BLaER1 treated with 17β-estradiol and CSF1 and Interleukin-3, amounts not matched to agents 10 nM and 100 nM (cell line): ENCODE data around the gene MAD2L1BP.

ENCODE experiments used
- H3K27ac ChIP-seq, 11 experiments: shearing (Covaris generic); formaldehyde crosslinking; 2 replicates each; pipeline ENCODE4 v1.8.1; 2022
- H3K27me3 ChIP-seq, 11 experiments: shearing (Covaris generic); formaldehyde crosslinking; 2 replicates each; pipeline ENCODE4 v1.8.1; 2022
- H3K36me3 ChIP-seq, 11 experiments: shearing (Covaris generic); formaldehyde crosslinking; 2 replicates each; pipeline ENCODE4 v1.8.1; 2022
- H3K4me1 ChIP-seq, 10 experiments: shearing (Covaris generic); formaldehyde crosslinking; 2 replicates each; pipeline ENCODE4 v1.8.1; 2022
- H3K4me2 ChIP-seq, 11 experiments: shearing (Covaris generic); formaldehyde crosslinking; 2 replicates each; pipeline ENCODE4 v1.8.1; 2022
- H3K4me3 ChIP-seq, 10 experiments: shearing (Covaris generic); formaldehyde crosslinking; 2 replicates each; pipeline ENCODE4 v1.8.1; 2022
- H3K9ac ChIP-seq, 11 experiments: shearing (Covaris generic); formaldehyde crosslinking; 2 replicates each; pipeline ENCODE4 v1.8.1; 2022
- H3K9me3 ChIP-seq, 11 experiments: shearing (Covaris generic); formaldehyde crosslinking; replicated peaks in 1 of 11; 2 replicates each; pipeline ENCODE4 v1.8.1; 2022
- H4K20me1 ChIP-seq, 11 experiments: shearing (Covaris generic); formaldehyde crosslinking; 2 replicates each; pipeline ENCODE4 v1.8.1; 2022
- Cebpa-rat ChIP-seq, 11 experiments: shearing (Covaris generic); IDR thresholded peaks; 2 replicates each; pipeline ENCODE4 v1.8.1; 2022

Gene MAD2L1BP

GRCh38 chr6:43623880-43624785 lies 11.5 kb upstream of the MAD2L1BP start:
- Histone ChIP-seq H4K20me1 (peaks cover 0 to 72% (median 15%) of the 10 kb centered on the region in 11 experiments; a peak in 11 of 22 replicates), H3K9ac (no peak overlapping the region; a peak in 1 of 22 replicates), H3K36me3 (peaks cover 69 to 78% (median 74%) of the 10 kb centered on the region in 11 experiments), H3K4me1 (peaks cover 22 to 52% (median 26%) of the 10 kb centered on the region in 10 experiments), H3K4me3 (no peak overlapping the region), H3K27ac (no peak overlapping the region), H3K9me3 (no peaks in the 10 kb centered on the region), H3K27me3 (no peaks in the 10 kb centered on the region), H3K4me2 (no peak overlapping the region)
- TF ChIP-seq Cebpa-rat (IDR thresholded peaks at IDR 0.05) = no peak

GRCh38 chr6:43624786-43625288 lies 10.8 kb upstream of the MAD2L1BP start:
- H3K27me3 ChIP-seq = no peaks in the 10 kb centered on the region
- peaks cover 0 to 71% (median 15%) of the 10 kb centered on the region in 11 experiments; a peak in 11 of 22 replicates for H4K20me1 ChIP-seq
- peaks cover 22 to 45% (median 26%) of the 10 kb centered on the region in 10 experiments for H3K4me1 ChIP-seq
- no peak overlapping the region for H3K27ac ChIP-seq
- no peak overlapping the region for H3K4me2 ChIP-seq
- H3K36me3 ChIP-seq = peaks cover 64 to 71% (median 68%) of the 10 kb centered on the region in 11 experiments
- no peak overlapping the region for H3K9ac ChIP-seq
- H3K9me3 ChIP-seq = no peaks in the 10 kb centered on the region
- TF ChIP-seq Cebpa-rat (IDR thresholded peaks at IDR 0.05) = no peak
- H3K4me3 ChIP-seq = no peak overlapping the region

GRCh38 chr6:43625393-43625992 lies 10.1 kb upstream of the MAD2L1BP start:
- Histone ChIP-seq H3K4me3 (no peak overlapping the region), H3K4me1 (peaks cover 27 to 42% (median 30%) of the 10 kb centered on the region in 10 experiments), H3K4me2 (0 out of 22 replicates have a peak overlapping the region, but pooled peaks of 2 of the 11 experiments have one; percentile 92), H3K9me3 (no peaks in the 10 kb centered on the region), H4K20me1 (peaks cover 0 to 69% (median 15%) of the 10 kb centered on the region in 11 experiments; a peak in 11 of 22 replicates), H3K27me3 (no peaks in the 10 kb centered on the region), H3K36me3 (peaks cover 57 to 65% (median 61%) of the 10 kb centered on the region in 11 experiments), H3K27ac (peak overlapping the region in 2 of 11 experiments; percentile 96; a peak in 3 of 22 replicates), H3K9ac (no peak overlapping the region)
- TF ChIP-seq Cebpa-rat (IDR thresholded peaks at IDR 0.05) = no peak

GRCh38 chr6:43627008-43627825 lies 8.4 kb upstream of the MAD2L1BP start:
- Histone ChIP-seq H4K20me1 (peaks cover 0 to 52% (median 11%) of the 10 kb centered on the region in 11 experiments; a peak in 10 of 22 replicates), H3K9ac (peak overlapping the region; percentile 27 to 98 (median 95); a peak in 21 of 22 replicates), H3K27me3 (no peaks in the 10 kb centered on the region), H3K27ac (peak overlapping the region; percentile 8 to 99 (median 55); a peak in 19 of 22 replicates), H3K4me2 (peak overlapping the region; percentile 83 to 97 (median 92)), H3K36me3 (peaks cover 40 to 47% (median 44%) of the 10 kb centered on the region in 11 experiments), H3K4me1 (peaks cover 39 to 50% (median 45%) of the 10 kb centered on the region in 10 experiments), H3K9me3 (no peaks in the 10 kb centered on the region), H3K4me3 (peak overlapping the region in 9 of 10 experiments; percentile 15 to 97 (median 96); a peak in 16 of 20 replicates)
- TF ChIP-seq Cebpa-rat (IDR thresholded peaks at IDR 0.05) = no peak

- H3K27me3 ChIP-seq = no peaks in the 10 kb centered on the region
- peaks cover 0 to 40% (median 11%) of the 10 kb centered on the region in 11 experiments; a peak in 8 of 22 replicates for H4K20me1 ChIP-seq
- TF ChIP-seq Cebpa-rat (IDR thresholded peaks at IDR 0.05) = no peak
- H3K9me3 ChIP-seq = no peaks in the 10 kb centered on the region
- H3K4me2 ChIP-seq = peak overlapping the region; percentile 83 to 97 (median 92)
- peak overlapping the region; percentile 92 to 99 (median 97) for H3K27ac ChIP-seq
- peaks cover 28 to 34% (median 31%) of the 10 kb centered on the region in 11 experiments for H3K36me3 ChIP-seq
- H3K4me1 ChIP-seq = peaks cover 49 to 63% (median 58%) of the 10 kb centered on the region in 10 experiments
- peak overlapping the region; percentile 85 to 98 (median 96) for H3K9ac ChIP-seq
- peak overlapping the region; percentile 85 to 98 (median 96) for H3K4me3 ChIP-seq
These were observed 7.1 kb upstream of the MAD2L1BP start for GRCh38 chr6:43628393-43629103.

GRCh38 chr6:43629104-43629504 lies 6.5 kb upstream of the MAD2L1BP start, which contains the start of gene GTPBP2:
Gene GTPBP2, minus strand, starts transcription at chr6:43629264. Its CDS starts 102 bp downstream, at chr6:43629162.
- Histone ChIP-seq H3K9ac (peak within 1 kb of the TSS; percentile 85 to 98 (median 96)), H3K27ac (peak within 1 kb of the TSS; percentile 92 to 99 (median 97)), H3K36me3 (peaks cover 22 to 29% (median 25%) of the 10 kb centered on the region in 11 experiments), H3K9me3 (no peaks in the 10 kb centered on the region), H3K4me2 (peak within 1 kb of the TSS; percentile 89 to 99 (median 96)), H3K4me1 (peaks cover 52 to 67% (median 62%) of the 10 kb centered on the region in 10 experiments), H3K27me3 (no peaks in the 10 kb centered on the region), H3K4me3 (peak within 1 kb of the TSS; percentile 85 to 98 (median 96)), H4K20me1 (peaks cover 0 to 36% (median 11%) of the 10 kb centered on the region in 11 experiments; a peak in 8 of 22 replicates)
- no peak for TF ChIP-seq Cebpa-rat (IDR thresholded peaks at IDR 0.05)

- peak overlapping the region; percentile 83 to 99 (median 94) for H3K4me2 ChIP-seq
- H3K4me3 ChIP-seq = peak overlapping the region; percentile 64 to 98 (median 94)
- H3K9ac ChIP-seq = peak overlapping the region; percentile 85 to 98 (median 95)
- H3K27ac ChIP-seq = peak overlapping the region; percentile 85 to 99 (median 97)
- H3K36me3 ChIP-seq = peaks cover 16 to 23% (median 19%) of the 10 kb centered on the region in 11 experiments
- peaks cover 0 to 30% (median 11%) of the 10 kb centered on the region in 11 experiments; a peak in 8 of 22 replicates for H4K20me1 ChIP-seq
- TF ChIP-seq Cebpa-rat (IDR thresholded peaks at IDR 0.05) = peak; percentile 27 to 97 (median 89); a peak in 18 of 22 replicates
- no peaks in the 10 kb centered on the region for H3K27me3 ChIP-seq
- H3K9me3 ChIP-seq = no peaks in the 10 kb centered on the region
- H3K4me1 ChIP-seq = peaks cover 53 to 71% (median 67%) of the 10 kb centered on the region in 10 experiments
These were observed 5.9 kb upstream of the MAD2L1BP start for GRCh38 chr6:43629505-43630300.
